ENCODE data around the gene NOL3. TPM values are rescaled to one million over a fixed set of nuclear protein-coding genes. Genes with fewer than 3 reads are reported as not detected.

NOL3 gene
- total RNA-seq, 1 experiment from 2014 or later: 5.6 TPM

DNA sequence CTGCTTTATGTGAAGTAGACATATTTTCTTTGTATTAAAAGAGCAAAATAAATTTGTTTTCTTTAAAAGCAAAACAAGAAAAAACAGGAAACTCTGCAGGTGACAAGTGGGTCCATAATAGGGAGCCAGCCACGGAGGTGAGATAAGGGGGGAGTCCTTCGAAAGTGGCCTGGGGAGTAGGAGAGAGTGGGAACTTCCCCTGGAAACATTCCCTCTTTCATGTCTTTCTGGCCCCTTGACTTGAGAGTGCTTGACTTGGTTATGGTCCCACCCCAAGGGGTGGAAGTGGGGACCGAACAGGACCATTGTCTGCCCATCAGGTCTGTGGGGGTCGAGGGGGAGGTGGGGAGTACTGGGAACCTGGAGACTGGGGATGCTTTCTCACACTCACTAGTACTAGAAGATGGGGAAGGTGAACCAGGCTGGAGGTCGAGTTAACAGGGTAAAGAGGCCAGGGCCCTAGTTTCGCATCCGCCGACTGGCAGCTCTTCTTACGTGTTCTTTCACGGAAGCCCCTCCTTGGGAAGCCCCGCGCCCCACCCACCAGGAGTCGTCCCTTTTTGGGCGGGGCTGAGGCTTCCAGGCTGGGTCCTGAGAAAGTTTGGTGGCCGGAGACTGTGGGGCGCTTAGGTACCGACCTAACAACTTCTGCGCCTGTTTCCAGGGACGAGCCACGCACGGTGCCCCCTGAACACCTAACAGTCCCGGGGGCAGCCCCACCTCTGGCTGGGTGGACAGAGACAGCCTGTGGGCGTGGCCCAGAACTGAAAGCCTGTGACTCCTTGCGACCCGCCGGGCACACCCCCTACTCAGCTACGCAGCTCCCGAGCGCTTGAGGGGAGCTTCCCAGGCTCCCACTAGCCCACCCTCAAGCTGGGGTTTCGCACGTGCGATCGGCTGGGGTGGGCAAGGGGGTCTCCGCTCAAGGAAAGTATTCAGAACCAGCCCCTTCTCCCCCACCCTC lies 11.4 kb upstream of the NOL3 start:
- no peak overlapping the region for H2BK5ac ChIP-seq (ENCODE audit: insufficient read length, low read length)
- TF ChIP-seq, protein P1, sequence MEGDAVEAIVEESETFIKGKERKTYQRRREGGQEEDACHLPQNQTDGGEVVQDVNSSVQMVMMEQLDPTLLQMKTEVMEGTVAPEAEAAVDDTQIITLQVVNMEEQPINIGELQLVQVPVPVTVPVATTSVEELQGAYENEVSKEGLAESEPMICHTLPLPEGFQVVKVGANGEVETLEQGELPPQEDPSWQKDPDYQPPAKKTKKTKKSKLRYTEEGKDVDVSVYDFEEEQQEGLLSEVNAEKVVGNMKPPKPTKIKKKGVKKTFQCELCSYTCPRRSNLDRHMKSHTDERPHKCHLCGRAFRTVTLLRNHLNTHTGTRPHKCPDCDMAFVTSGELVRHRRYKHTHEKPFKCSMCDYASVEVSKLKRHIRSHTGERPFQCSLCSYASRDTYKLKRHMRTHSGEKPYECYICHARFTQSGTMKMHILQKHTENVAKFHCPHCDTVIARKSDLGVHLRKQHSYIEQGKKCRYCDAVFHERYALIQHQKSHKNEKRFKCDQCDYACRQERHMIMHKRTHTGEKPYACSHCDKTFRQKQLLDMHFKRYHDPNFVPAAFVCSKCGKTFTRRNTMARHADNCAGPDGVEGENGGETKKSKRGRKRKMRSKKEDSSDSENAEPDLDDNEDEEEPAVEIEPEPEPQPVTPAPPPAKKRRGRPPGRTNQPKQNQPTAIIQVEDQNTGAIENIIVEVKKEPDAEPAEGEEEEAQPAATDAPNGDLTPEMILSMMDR (conservative IDR thresholded peaks at IDR 0.05): no peak
- Mint-ChIP-seq H3K27ac (no peak overlapping the region), H3K36me3 (ENCODE audit: insufficient read depth in 1 of 3, low read depth in 3 of 3) (no peaks in the 10 kb centered on the region), H3K27me3 (ENCODE audit: low read depth) (peaks cover 100% of the 10 kb centered on the region), H3K4me3 (peak overlapping the region; percentile 65 to 79), H3K4me1 (peaks cover 7 to 22% of the 10 kb centered on the region in 2 experiments), H3K9me3 (peaks cover 3 to 7% of the 10 kb centered on the region in 2 experiments; a peak in 3 of 5 replicates)
- H3K4ac ChIP-seq (ENCODE audit: low read depth, low read length): no peak overlapping the region
- no peak overlapping the region for H2AFZ ChIP-seq (ENCODE audit: low read length)
- H2BK12ac ChIP-seq (ENCODE audit: insufficient read length, low read depth, low read length): no peak overlapping the region
- H4K8ac ChIP-seq (replicated peaks; ENCODE audit: insufficient read length, low read depth, low read length): no peak overlapping the region
- H3K23me2 ChIP-seq (ENCODE audit: insufficient read length, low read depth, low read length, poor library complexity, severe bottlenecking): peaks cover 25% of the 10 kb centered on the region
- H3K18ac ChIP-seq (ENCODE audit: insufficient read length, low read depth, low read length): no peak overlapping the region
- H3K56ac ChIP-seq (ENCODE audit: insufficient read length, low read depth, low read length): no peak overlapping the region
- no peaks in the 10 kb centered on the region for H3K79me1 ChIP-seq (ENCODE audit: insufficient read depth, low read depth, low read length, poor library complexity, severe bottlenecking)
- no peak overlapping the region for H3K27ac ChIP-seq (ENCODE audit: insufficient read length, low read depth, low read length)
- WGBS (ENCODE audit: extremely low coverage, insufficient read length, low lambda C conversion rate): no CpG with 5 or more reads among the region's 34 CpGs
- no peak overlapping the region for H2BK120ac ChIP-seq (ENCODE audit: low read depth, low read length, poor library complexity, severe bottlenecking)
- H3K23ac ChIP-seq (ENCODE audit: insufficient read length, low read depth, low read length): no peak overlapping the region
- no peak overlapping the region for H2AK5ac ChIP-seq (ENCODE audit: insufficient read length, low read length)
- H3K9ac ChIP-seq (ENCODE audit: extremely low read depth, insufficient read length, low read length): no peak overlapping the region
- H2BK20ac ChIP-seq (ENCODE audit: low read depth, low read length, poor library complexity, severe bottlenecking): no peak overlapping the region
- no peaks in the 10 kb centered on the region for H3K79me2 ChIP-seq (ENCODE audit: insufficient read depth, low read length)
- no peak overlapping the region for H4K5ac ChIP-seq (ENCODE audit: insufficient read length, low read depth, low read length)
- no peaks in the 10 kb centered on the region for H3K4me1 ChIP-seq (ENCODE audit: insufficient read depth, low read length)
- H4K20me1 ChIP-seq (ENCODE audit: control insufficient read depth, insufficient read depth, insufficient read length): no peaks in the 10 kb centered on the region
- H3K9me3 ChIP-seq (ENCODE audit: control insufficient read depth, low read depth, low read length): no peaks in the 10 kb centered on the region
- peaks cover 93% of the 10 kb centered on the region for H3K27me3 ChIP-seq (ENCODE audit: insufficient read depth, low read length)
- no peak overlapping the region for H2BK15ac ChIP-seq (ENCODE audit: low read depth, low read length)
- H3K4me2 ChIP-seq (ENCODE audit: insufficient read depth, insufficient read length, low read length): peak overlapping the region; percentile 52
- DNase-seq: peak; percentile 61
- H3K14ac ChIP-seq (ENCODE audit: insufficient read depth, low read length): no peak overlapping the region
- H4K91ac ChIP-seq (ENCODE audit: insufficient read length, low read depth, low read length): no peak overlapping the region
- no peak overlapping the region for H3T11ph ChIP-seq (ENCODE audit: low read length)
